Measurements from ENCODE around the gene KCNA5. TPM values are rescaled to one million over a fixed set of nuclear protein-coding genes. Genes with fewer than 3 reads are reported as not detected.
A peak's percentile ranks its signal among the peaks of the same experiment; 100 is the strongest.

KCNA5 gene
- total and polyA plus RNA-seq, 9 donors: 2.1 to 5.2 (median 3.7) TPM

DNA sequence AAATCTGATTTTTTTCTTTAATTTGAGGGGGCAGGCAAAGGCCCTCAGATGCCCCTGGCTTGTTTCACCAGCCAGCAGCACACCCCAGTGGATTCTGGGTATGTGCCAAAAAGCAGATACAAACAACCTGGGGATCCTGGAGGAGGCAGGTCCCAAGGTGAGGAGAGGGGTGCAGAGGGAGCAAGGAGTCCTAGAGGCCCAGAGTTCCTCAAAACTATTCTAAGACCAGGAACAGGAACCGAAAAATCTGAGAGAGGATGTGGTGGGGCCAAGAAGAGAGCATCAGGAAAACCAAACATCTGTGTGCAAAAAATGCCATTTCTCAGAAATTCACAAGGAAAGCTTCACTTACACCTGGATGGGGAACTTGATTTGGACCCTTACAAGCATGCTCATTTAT, 8.2 kb downstream of the KCNA5 start:
- H3K36me3 ChIP-seq (ENCODE audit: control insufficient read depth, insufficient read depth, low read length): no peaks in the 10 kb centered on the region
- no peaks in the 10 kb centered on the region for H3K9me3 ChIP-seq (replicated peaks; ENCODE audit: control insufficient read depth, low read depth, low read length)
- H3K4me1 ChIP-seq (ENCODE audit: control insufficient read depth, insufficient read depth, low read length): peaks cover 14% of the 10 kb centered on the region
- H3K4me3 ChIP-seq (ENCODE audit: low read length): no peak overlapping the region
- H3K27ac ChIP-seq (ENCODE audit: low read length): no peak overlapping the region
- DNase-seq: peak; percentile 62
- no CpG with 5 or more reads among the region's 1 CpG for WGBS (ENCODE audit: insufficient coverage)
- peaks cover 5% of the 10 kb centered on the region for H3K27me3 ChIP-seq (ENCODE audit: control insufficient read depth, insufficient read depth, low read length)

DNA sequence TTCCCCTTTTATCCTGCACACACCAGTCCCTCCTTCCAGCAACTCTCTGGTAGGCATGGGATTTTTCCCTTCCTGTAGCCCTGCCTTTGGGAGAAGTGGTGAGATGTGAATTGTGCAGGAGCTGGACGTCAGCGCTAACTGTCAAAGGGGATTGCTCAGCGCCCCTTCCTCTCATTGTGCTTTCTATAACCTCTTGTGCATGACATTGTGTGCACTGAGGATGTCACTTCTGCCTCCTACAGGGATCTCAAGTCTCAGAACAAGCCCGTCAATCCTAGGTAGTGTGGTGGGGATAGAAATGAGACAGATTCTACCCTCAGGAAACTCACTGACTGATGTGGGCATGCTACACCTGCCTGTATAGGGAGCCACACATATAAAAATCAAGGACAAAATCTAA, 8.7 kb downstream of the KCNA5 start:
- Histone ChIP-seq H3K9me3 (replicated peaks; ENCODE audit: control insufficient read depth, low read depth, low read length) (no peaks in the 10 kb centered on the region), H3K27me3 (ENCODE audit: control insufficient read depth, insufficient read depth, low read length) (peaks cover 5% of the 10 kb centered on the region), H3K4me1 (ENCODE audit: control insufficient read depth, insufficient read depth, low read length) (peaks cover 10% of the 10 kb centered on the region), H3K36me3 (ENCODE audit: control insufficient read depth, insufficient read depth, low read length) (no peaks in the 10 kb centered on the region), H3K4me3 (ENCODE audit: low read length) (no peak overlapping the region), H3K27ac (ENCODE audit: low read length) (no peak overlapping the region)
- no CpG with 5 or more reads among the region's 4 CpGs for WGBS (ENCODE audit: insufficient coverage)
- DNase-seq: no peak

DNA sequence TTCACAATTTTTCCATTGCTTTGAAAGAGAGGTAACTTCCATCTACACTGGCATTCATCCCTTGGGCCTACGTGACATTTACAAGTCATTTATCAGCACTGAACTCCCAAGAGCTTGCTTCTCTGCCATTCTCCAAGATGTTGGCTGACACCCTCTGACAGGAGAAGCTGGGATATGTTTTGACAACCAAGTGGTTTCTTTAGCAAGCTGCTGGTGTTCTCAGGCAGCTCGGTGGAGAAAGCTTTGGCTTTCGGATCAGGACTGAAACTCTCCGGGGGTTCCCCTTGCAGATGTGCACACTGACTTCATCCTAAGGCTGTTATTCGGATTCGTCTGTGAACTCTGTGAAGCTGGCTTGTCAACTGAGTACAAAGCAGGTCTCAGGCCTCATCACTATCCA, 15.7 kb downstream of the KCNA5 start:
- Histone ChIP-seq H3K4me1 (ENCODE audit: control insufficient read depth, insufficient read depth, low read length) (peaks cover 15% of the 10 kb centered on the region), H3K4me3 (ENCODE audit: low read length) (no peak overlapping the region), H3K27ac (ENCODE audit: low read length) (no peak overlapping the region), H3K27me3 (ENCODE audit: control insufficient read depth, insufficient read depth, low read length) (no peaks in the 10 kb centered on the region), H3K9me3 (replicated peaks; ENCODE audit: control insufficient read depth, low read depth, low read length) (no peaks in the 10 kb centered on the region), H3K36me3 (ENCODE audit: control insufficient read depth, insufficient read depth, low read length) (no peaks in the 10 kb centered on the region)
- DNase-seq: peak; percentile 85
- 12% methylated on average over 5 of the region's 6 CpGs for WGBS (ENCODE audit: insufficient coverage)

DNA sequence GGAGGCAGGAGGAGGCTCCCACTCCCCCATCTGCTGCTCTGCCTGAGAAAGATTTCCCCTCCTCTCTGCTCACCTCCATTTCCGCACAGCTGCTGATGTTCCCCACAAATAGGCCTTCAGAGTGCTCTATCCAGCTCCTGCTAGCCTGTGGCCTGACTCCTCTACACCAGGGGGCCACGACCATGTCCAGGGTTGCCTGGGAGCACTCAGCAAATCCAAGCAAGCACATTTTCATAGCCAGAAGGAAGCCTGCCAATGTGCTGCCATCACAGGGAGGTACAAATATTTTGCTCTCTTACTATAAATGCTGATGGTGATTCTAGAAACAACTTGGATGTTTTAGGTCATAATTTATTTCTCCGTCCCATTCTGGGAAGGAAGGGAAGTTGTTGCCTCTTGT, 17.3 kb downstream of the KCNA5 start:
- WGBS (ENCODE audit: insufficient coverage): 59% methylated on average over 2 of the region's 3 CpGs
- Histone ChIP-seq H3K27ac (ENCODE audit: low read length) (no peak overlapping the region), H3K9me3 (replicated peaks; ENCODE audit: control insufficient read depth, low read depth, low read length) (no peaks in the 10 kb centered on the region)

DNA sequence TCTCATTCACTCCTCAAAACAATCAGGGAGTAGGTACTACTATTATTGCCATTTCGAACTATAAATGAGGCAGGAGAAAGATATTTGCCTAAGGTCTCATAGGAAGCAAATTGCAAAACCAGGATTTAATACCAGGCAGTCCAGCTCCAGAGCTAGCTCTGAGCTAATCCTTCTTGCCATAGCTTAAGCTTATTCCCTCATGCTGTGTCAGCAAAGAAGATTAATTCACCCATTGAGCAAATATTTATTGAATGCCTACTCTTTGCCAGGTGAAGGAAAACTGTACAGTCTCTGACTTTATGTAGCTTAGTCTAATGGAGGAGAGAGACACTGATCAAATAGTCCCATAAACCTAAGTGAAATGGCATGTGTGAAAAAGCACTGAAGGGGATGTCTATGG, 19.5 kb downstream of the KCNA5 start:
- no CpG with 5 or more reads among the region's 1 CpG for WGBS (ENCODE audit: insufficient coverage)

More for the DNA sequence above, 17.3 kb downstream of the KCNA5 start:
- Histone ChIP-seq H3K4me1 (ENCODE audit: control insufficient read depth, insufficient read depth, low read length) (peaks cover 15% of the 10 kb centered on the region), H3K27me3 (ENCODE audit: control insufficient read depth, insufficient read depth, low read length) (no peaks in the 10 kb centered on the region), H3K36me3 (ENCODE audit: control insufficient read depth, insufficient read depth, low read length) (no peaks in the 10 kb centered on the region), H3K4me3 (ENCODE audit: low read length) (no peak overlapping the region)
- no peak for DNase-seq

DNA sequence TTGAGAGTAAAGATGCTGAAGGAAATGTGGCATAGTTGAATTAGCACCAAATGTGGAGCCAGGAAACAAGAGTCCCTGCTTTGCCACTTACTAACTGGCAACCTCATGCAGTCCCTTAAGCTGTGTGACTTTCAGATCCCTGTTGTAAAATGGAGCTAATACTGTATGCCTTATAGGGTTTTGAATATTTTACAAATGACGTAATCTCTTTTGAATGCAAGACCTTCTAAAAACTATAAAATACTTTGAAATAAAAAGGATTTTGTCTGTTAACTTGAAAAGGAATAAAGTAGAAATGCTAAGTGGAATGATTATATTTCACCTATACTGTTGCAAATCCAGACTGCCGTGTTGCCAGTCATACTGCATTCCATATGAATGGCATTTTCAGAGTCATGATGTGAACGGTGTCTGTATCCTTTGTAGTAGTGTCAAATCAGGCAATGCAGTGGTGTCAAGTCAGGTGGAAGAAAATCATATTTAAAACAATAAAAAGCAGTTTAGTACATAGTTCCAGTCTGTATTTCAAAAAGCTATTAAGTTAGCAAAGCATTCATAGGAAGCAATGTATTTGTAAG, 21.3 kb downstream of the KCNA5 start:
- Histone ChIP-seq H3K4me3 (ENCODE audit: low read length) (no peak overlapping the region), H3K27me3 (ENCODE audit: control insufficient read depth, insufficient read depth, low read length) (peaks cover under 1% of the 10 kb centered on the region)

More for the DNA sequence above, 19.5 kb downstream of the KCNA5 start:
- no peaks in the 10 kb centered on the region for H3K27me3 ChIP-seq (ENCODE audit: control insufficient read depth, insufficient read depth, low read length)
- DNase-seq: no peak
- no peaks in the 10 kb centered on the region for H3K36me3 ChIP-seq (ENCODE audit: control insufficient read depth, insufficient read depth, low read length)
- H3K4me3 ChIP-seq (ENCODE audit: low read length): no peak overlapping the region
- H3K4me1 ChIP-seq (ENCODE audit: control insufficient read depth, insufficient read depth, low read length): peaks cover 15% of the 10 kb centered on the region
- H3K9me3 ChIP-seq (replicated peaks; ENCODE audit: control insufficient read depth, low read depth, low read length): no peaks in the 10 kb centered on the region
- no peak overlapping the region for H3K27ac ChIP-seq (ENCODE audit: low read length)

DNA sequence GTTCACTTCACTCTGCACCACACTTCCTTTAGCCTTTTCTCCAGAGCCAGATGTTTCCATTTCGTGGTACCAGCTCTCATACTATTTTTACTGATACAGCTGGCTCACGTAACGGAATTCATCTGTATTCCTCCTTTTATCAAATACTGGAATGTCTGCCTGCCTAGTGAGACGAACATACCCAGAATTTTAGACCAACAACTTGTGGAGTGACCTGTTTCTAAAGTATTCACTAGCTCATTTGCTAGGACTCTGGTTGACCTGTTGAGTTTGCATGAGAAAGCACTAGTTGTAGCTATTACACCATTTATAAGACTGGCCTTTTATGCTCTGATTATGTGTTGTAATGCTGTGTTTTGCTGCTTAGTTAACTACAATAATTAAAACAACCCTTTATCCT, 22.6 kb downstream of the KCNA5 start:
- Histone ChIP-seq H3K27ac (ENCODE audit: low read length) (no peak overlapping the region), H3K27me3 (ENCODE audit: control insufficient read depth, insufficient read depth, low read length) (peaks cover 3% of the 10 kb centered on the region), H3K36me3 (ENCODE audit: control insufficient read depth, insufficient read depth, low read length) (no peaks in the 10 kb centered on the region), H3K4me1 (ENCODE audit: control insufficient read depth, insufficient read depth, low read length) (peaks cover 6% of the 10 kb centered on the region), H3K4me3 (ENCODE audit: low read length) (no peak overlapping the region), H3K9me3 (replicated peaks; ENCODE audit: control insufficient read depth, low read depth, low read length) (no peaks in the 10 kb centered on the region)
- no peak for DNase-seq
- WGBS (ENCODE audit: insufficient coverage): 72% methylated on average over 3 of the region's 4 CpGs

More for the DNA sequence above, 21.3 kb downstream of the KCNA5 start:
- no CpG with 5 or more reads among the region's 3 CpGs for WGBS (ENCODE audit: insufficient coverage)
- Histone ChIP-seq H3K4me1 (ENCODE audit: control insufficient read depth, insufficient read depth, low read length) (peaks cover 11% of the 10 kb centered on the region), H3K9me3 (replicated peaks; ENCODE audit: control insufficient read depth, low read depth, low read length) (no peaks in the 10 kb centered on the region), H3K27ac (ENCODE audit: low read length) (no peak overlapping the region), H3K36me3 (ENCODE audit: control insufficient read depth, insufficient read depth, low read length) (no peaks in the 10 kb centered on the region)
- DNase-seq: no peak

DNA sequence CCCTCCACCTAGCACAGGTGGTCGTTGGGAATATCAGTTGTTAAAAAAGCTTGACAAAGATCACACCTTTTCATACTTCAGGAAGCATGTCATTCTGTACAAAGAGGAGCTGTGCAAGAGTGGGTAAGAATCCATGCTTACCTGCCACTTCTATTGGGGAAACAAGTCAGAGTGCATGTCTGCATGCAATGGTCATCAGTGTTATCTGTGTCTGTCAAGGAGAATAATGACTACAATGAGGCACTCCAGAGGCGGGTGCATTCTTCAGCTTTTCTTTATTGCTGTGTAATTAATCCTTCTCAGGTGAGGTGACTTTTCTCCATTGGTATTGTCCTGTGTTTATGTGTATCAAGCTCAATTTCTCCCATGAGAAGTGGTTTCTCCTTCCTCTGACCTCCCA, 24.4 kb downstream of the KCNA5 start:
- H3K27me3 ChIP-seq (ENCODE audit: control insufficient read depth, insufficient read depth, low read length): peaks cover 3% of the 10 kb centered on the region

DNA sequence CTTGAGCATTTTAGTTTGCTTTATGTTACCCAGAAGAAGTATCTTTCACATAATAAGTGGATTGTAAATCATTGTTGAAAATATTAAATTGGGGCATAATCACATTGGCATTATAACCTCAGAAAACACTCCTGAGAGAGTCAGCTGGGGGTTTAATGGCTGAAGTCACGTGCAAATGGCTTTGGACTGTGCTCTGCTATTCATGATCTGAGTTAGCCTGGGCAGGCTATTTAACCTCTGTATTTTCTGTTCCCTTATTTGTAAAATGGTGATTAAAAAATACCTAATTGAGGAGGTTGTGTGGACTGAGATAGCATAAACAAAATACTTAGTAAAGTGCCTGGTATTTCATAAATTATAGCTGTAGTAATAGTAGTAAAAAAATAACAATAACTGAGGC, 24.9 kb downstream of the KCNA5 start:
- Histone ChIP-seq H3K27ac (ENCODE audit: low read length) (no peak overlapping the region), H3K4me1 (ENCODE audit: control insufficient read depth, insufficient read depth, low read length) (no peaks in the 10 kb centered on the region), H3K4me3 (ENCODE audit: low read length) (no peak overlapping the region), H3K9me3 (replicated peaks; ENCODE audit: control insufficient read depth, low read depth, low read length) (no peaks in the 10 kb centered on the region), H3K27me3 (ENCODE audit: control insufficient read depth, insufficient read depth, low read length) (peaks cover 3% of the 10 kb centered on the region), H3K36me3 (ENCODE audit: control insufficient read depth, insufficient read depth, low read length) (no peaks in the 10 kb centered on the region)
- WGBS (ENCODE audit: insufficient coverage): no CpG with 5 or more reads among the region's 1 CpG
- no peak for DNase-seq

More for the DNA sequence above, 24.4 kb downstream of the KCNA5 start:
- Histone ChIP-seq H3K27ac (ENCODE audit: low read length) (no peak overlapping the region), H3K4me3 (ENCODE audit: low read length) (no peak overlapping the region), H3K36me3 (ENCODE audit: control insufficient read depth, insufficient read depth, low read length) (no peaks in the 10 kb centered on the region), H3K9me3 (replicated peaks; ENCODE audit: control insufficient read depth, low read depth, low read length) (no peaks in the 10 kb centered on the region), H3K4me1 (ENCODE audit: control insufficient read depth, insufficient read depth, low read length) (no peaks in the 10 kb centered on the region)
- WGBS (ENCODE audit: insufficient coverage): no CpG with 5 or more reads among the region's 2 CpGs
- no peak for DNase-seq

DNA sequence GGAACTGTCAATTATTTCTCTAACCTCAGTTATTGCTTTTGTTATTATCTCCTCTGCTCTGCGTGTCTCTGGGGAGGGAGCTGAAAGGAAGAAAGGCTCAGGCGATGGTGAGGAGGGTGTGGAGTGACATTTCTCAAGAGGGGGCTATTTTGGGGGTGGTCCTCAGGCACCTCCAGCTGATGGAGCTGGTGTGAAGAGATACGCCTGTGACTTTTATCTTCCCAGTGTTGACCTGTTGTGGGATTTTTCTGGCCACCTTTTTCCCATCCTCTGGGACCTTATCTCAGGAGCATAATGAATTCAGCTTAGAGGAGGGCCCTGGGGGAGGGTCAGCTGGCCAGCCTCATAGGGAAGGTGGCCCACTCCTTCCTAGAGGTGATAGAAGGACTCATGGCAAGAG, 26.4 kb downstream of the KCNA5 start:
- no peak overlapping the region for H3K4me3 ChIP-seq (ENCODE audit: low read length)
- no peak for DNase-seq
- no CpG with 5 or more reads among the region's 3 CpGs for WGBS (ENCODE audit: insufficient coverage)
- no peaks in the 10 kb centered on the region for H3K4me1 ChIP-seq (ENCODE audit: control insufficient read depth, insufficient read depth, low read length)
- no peaks in the 10 kb centered on the region for H3K9me3 ChIP-seq (replicated peaks; ENCODE audit: control insufficient read depth, low read depth, low read length)
- no peak overlapping the region for H3K27ac ChIP-seq (ENCODE audit: low read length)
- H3K36me3 ChIP-seq (ENCODE audit: control insufficient read depth, insufficient read depth, low read length): no peaks in the 10 kb centered on the region
- H3K27me3 ChIP-seq (ENCODE audit: control insufficient read depth, insufficient read depth, low read length): peaks cover 3% of the 10 kb centered on the region

DNA sequence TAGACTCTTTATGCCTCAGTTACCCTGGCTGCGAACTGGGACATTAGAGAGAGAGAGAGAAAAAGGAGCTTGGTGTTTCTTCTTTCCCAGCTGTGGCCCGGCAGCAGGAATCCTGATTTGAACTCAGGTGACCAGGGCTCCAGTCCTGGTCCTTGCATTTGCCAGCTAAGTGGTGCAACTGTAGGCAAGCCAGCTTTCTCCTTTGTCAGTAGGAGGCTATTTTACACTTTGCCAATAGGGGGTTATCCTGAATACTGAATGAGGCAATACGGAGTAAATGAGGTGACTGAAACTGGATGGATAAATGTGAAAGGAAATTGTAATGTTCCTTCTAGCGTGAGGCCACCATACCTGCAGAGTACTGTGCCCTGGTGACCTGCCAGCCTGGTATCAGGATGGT, 27.8 kb downstream of the KCNA5 start:
- H3K9me3 ChIP-seq (replicated peaks; ENCODE audit: control insufficient read depth, low read depth, low read length): no peaks in the 10 kb centered on the region
- H3K4me1 ChIP-seq (ENCODE audit: control insufficient read depth, insufficient read depth, low read length): no peaks in the 10 kb centered on the region
- H3K4me3 ChIP-seq (ENCODE audit: low read length): no peak overlapping the region
- peaks cover 3% of the 10 kb centered on the region for H3K27me3 ChIP-seq (ENCODE audit: control insufficient read depth, insufficient read depth, low read length)
- H3K36me3 ChIP-seq (ENCODE audit: control insufficient read depth, insufficient read depth, low read length): no peaks in the 10 kb centered on the region
- DNase-seq: no peak
- H3K27ac ChIP-seq (ENCODE audit: low read length): no peak overlapping the region
- 60% methylated on average over 1 of the region's 4 CpGs for WGBS (ENCODE audit: insufficient coverage)

Measured in muscle of leg (tissue), 11 donors.